CD4-positive, alpha-beta T cell (primary cell): Measurements from ENCODE around the gene GPC6. TPM values are rescaled to one million over a fixed set of nuclear protein-coding genes. Genes with fewer than 3 reads are reported as not detected.

Experiments
- ATAC-seq: fragments of 200-7000 bp; cut with Tn5 transposase; one replicate; pipeline ENCODE4 v1.10.0; 2022; ENCODE audit warnings: mild to moderate bottlenecking; ENCODE audit not compliant: poor library complexity
- CTCF ChIA-PET: fragments of 350-600 bp; sonication (Branson Sonifier 250); formaldehyde crosslinking; loops from one replicate; lab custom pipeline; 2021; ENCODE audit warnings: antibody characterized with exemption, inconsistent platforms; lab: Charles Lee
- POLR2A ChIA-PET: fragments of 350-600 bp; sonication (Branson Sonifier 250); formaldehyde crosslinking; loops from one replicate; lab custom pipeline; 2021; ENCODE audit warnings: antibody characterized with exemption, inconsistent platforms; lab: Charles Lee
- DNase-seq, 14 experiments: peaks; one replicate each; pipeline ENCODE4 v3.0.0-alpha.2; 2013 to 2020; ENCODE audit warnings: mixed read lengths in 2 of 14
- H3K27ac ChIP-seq, 2 donors: one replicate each; pipeline versions ENCODE4 v1.5.1 to v1.7.0; 2013; ENCODE audit warnings: low read length in 2 of 2, low read depth in 1 of 2, mild to moderate bottlenecking in 1 of 2
- H3K27me3 ChIP-seq, 2 experiments: 1 replicate in 1 of 2; 2 replicates in 1 of 2; pipeline versions ENCODE4 v1.6.1 to v1.7.0; 2013; ENCODE audit warnings: low read length in 2 of 2, control low read depth in 1 of 2, mild to moderate bottlenecking in 1 of 2, moderate library complexity in 1 of 2; ENCODE audit not compliant: insufficient read depth in 2 of 2, control insufficient read depth in 1 of 2
- H3K36me3 ChIP-seq: one replicate; pipeline ENCODE4 v1.6.1; 2013; ENCODE audit warnings: low read length, control low read depth; ENCODE audit not compliant: insufficient read depth
- H3K4me1 ChIP-seq: one replicate; pipeline ENCODE4 v1.6.1; 2013; ENCODE audit warnings: low read length, control low read depth; ENCODE audit not compliant: insufficient read depth
- H3K4me3 ChIP-seq: one replicate; pipeline ENCODE4 v1.5.1; 2013; ENCODE audit warnings: mild to moderate bottlenecking, low read length, moderate library complexity
- H3K9me3 ChIP-seq, 2 experiments: 1 replicate in 1 of 2; 2 replicates in 1 of 2; pipeline versions ENCODE4 v1.6.1 to v1.7.0; 2013; ENCODE audit warnings: low read length in 2 of 2, mild to moderate bottlenecking in 2 of 2, control low read depth in 1 of 2, moderate library complexity in 1 of 2; ENCODE audit not compliant: control insufficient read depth in 1 of 2, insufficient read depth in 1 of 2
- H3K27ac Mint-ChIP-seq: one replicate; pipeline ENCODE4 v1.8.0; 2020; ENCODE audit warnings: mixed read lengths
- H3K27me3 Mint-ChIP-seq: one replicate; pipeline ENCODE4 v1.8.0; 2021; ENCODE audit warnings: mixed read lengths
- H3K36me3 Mint-ChIP-seq: one replicate; pipeline ENCODE4 v1.8.0; 2021; ENCODE audit warnings: low read depth, mixed read lengths
- H3K4me1 Mint-ChIP-seq: one replicate; pipeline ENCODE4 v1.8.0; 2021; ENCODE audit warnings: low read depth, mixed read lengths
- H3K4me3 Mint-ChIP-seq: one replicate; pipeline ENCODE4 v1.8.0; 2020; ENCODE audit warnings: mild to moderate bottlenecking, mixed read lengths
- H3K9me3 Mint-ChIP-seq: one replicate; pipeline ENCODE4 v1.8.0; 2020; ENCODE audit warnings: mixed read lengths
- CTCF ChIP-seq: fragments of 200-600 bp; IDR thresholded peaks from one replicate; pipeline ENCODE4 v1.8.0; 2022; ENCODE audit warnings: antibody characterized with exemption, mild to moderate bottlenecking
- intact Hi-C, 2 experiments: fragments of 100-400 bp; cut with DNase I in 1 of 2; cut with micrococcal nuclease in 1 of 2; formaldehyde crosslinking; loops; one replicate each; pipeline versions ENCODE4 v1.15.1 to v1.9.0; 2023 to 2025; cut with DNase I, micrococcal nuclease
- total RNA-seq, 174 experiments: library from RNA in 2 of 174; stranded (reverse) in 2 of 174; gene quantifications; one replicate each; pipeline ENCODE4 v1.2.3 and lab custom pipeline; 2021 to 2026

The GPC6 gene
- total RNA-seq, 2 experiments from 2014 or later: not detected

- no peak overlapping the region for H3K27ac Mint-ChIP-seq
- no peak for TF ChIP-seq CTCF
- no peaks in the 10 kb centered on the region for H3K9me3 Mint-ChIP-seq
- intact Hi-C loops: no loop called here
- no peaks in the 10 kb centered on the region for H3K27me3 Mint-ChIP-seq
- ChIA-PET CTCF (no interaction called here), POLR2A (no interaction called here)
- no peak for DNase-seq
- H3K27ac ChIP-seq: no peak overlapping the region
- no peaks in the 10 kb centered on the region for H3K36me3 ChIP-seq
- H3K27me3 ChIP-seq: no peaks in the 10 kb centered on the region
- H3K9me3 ChIP-seq: no peaks in the 10 kb centered on the region
- ATAC-seq: no peak
- H3K36me3 Mint-ChIP-seq: no peaks in the 10 kb centered on the region
- peaks cover 7% of the 10 kb centered on the region for H3K4me1 ChIP-seq
- H3K4me3 ChIP-seq: no peak overlapping the region
- no peak overlapping the region for H3K4me3 Mint-ChIP-seq
- H3K4me1 Mint-ChIP-seq: peaks cover 19% of the 10 kb centered on the region
These were observed 1006.3 kb downstream of the GPC6 start for GRCh38 chr13:94232956-94233355.

GRCh38 chr13:94233401-94233800 lies 1006.8 kb downstream of the GPC6 start:
- H3K36me3 Mint-ChIP-seq: no peaks in the 10 kb centered on the region
- H3K27me3 Mint-ChIP-seq: no peaks in the 10 kb centered on the region
- H3K4me3 Mint-ChIP-seq: no peak overlapping the region
- TF ChIP-seq CTCF: no peak
- no peaks in the 10 kb centered on the region for H3K27me3 ChIP-seq
- ATAC-seq: no peak
- H3K4me1 ChIP-seq: peaks cover 7% of the 10 kb centered on the region
- H3K9me3 ChIP-seq: no peaks in the 10 kb centered on the region
- H3K27ac ChIP-seq: no peak overlapping the region
- H3K36me3 ChIP-seq: no peaks in the 10 kb centered on the region
- intact Hi-C loops: no loop called here
- peaks cover 23% of the 10 kb centered on the region for H3K4me1 Mint-ChIP-seq
- no peak overlapping the region for H3K27ac Mint-ChIP-seq
- POLR2A ChIA-PET: no interaction called here
- CTCF ChIA-PET: no interaction called here
- H3K4me3 ChIP-seq: no peak overlapping the region
- no peak for DNase-seq
- H3K9me3 Mint-ChIP-seq: no peaks in the 10 kb centered on the region

GRCh38 chr13:94233837-94234236 lies 1007.2 kb downstream of the GPC6 start:
- Mint-ChIP-seq H3K36me3 (no peaks in the 10 kb centered on the region), H3K27me3 (no peaks in the 10 kb centered on the region), H3K4me3 (no peak overlapping the region), H3K9me3 (no peaks in the 10 kb centered on the region), H3K27ac (no peak overlapping the region), H3K4me1 (peaks cover 28% of the 10 kb centered on the region)
- peaks cover 7% of the 10 kb centered on the region for H3K4me1 ChIP-seq
- H3K4me3 ChIP-seq: no peak overlapping the region
- TF ChIP-seq CTCF: no peak
- H3K36me3 ChIP-seq: no peaks in the 10 kb centered on the region
- ATAC-seq: no peak
- ChIA-PET POLR2A (no interaction called here), CTCF (no interaction called here)
- intact Hi-C loops: no loop called here
- H3K27me3 ChIP-seq: no peaks in the 10 kb centered on the region
- H3K9me3 ChIP-seq: no peaks in the 10 kb centered on the region
- no peak for DNase-seq
- no peak overlapping the region for H3K27ac ChIP-seq
